HG03442 (cell line): ENCODE data around the gene AAR2.

Experiments
- ATAC-seq: cut with Tn5 transposase; IDR thresholded peaks from one replicate; pipeline ENCODE4 v1.9.1; 2021; ENCODE audit warnings: mild to moderate bottlenecking, moderate library complexity; ENCODE audit not compliant: unreplicated experiment

Gene AAR2

GRCh38 chr20:36259177-36260061 is 23.1 kb downstream of the AAR2 start:
- no peak for ATAC-seq

- no peak for ATAC-seq
Observed at GRCh38 chr20:36260316-36260715, 24.0 kb downstream of the AAR2 start.

GRCh38 chr20:36261389-36262105 is 25.3 kb downstream of the AAR2 start:
- no peak for ATAC-seq

GRCh38 chr20:36262440-36262839 is 26.2 kb downstream of the AAR2 start:
- ATAC-seq = no peak

GRCh38 chr20:36264426-36265246 is 28.4 kb downstream of the AAR2 start:
- no peak for ATAC-seq

- no peak for ATAC-seq
Observed at GRCh38 chr20:36266189-36266588, 29.9 kb downstream of the AAR2 start.

- ATAC-seq = no peak
Observed at GRCh38 chr20:36267605-36268381, 31.5 kb downstream of the AAR2 start.

GRCh38 chr20:36268440-36269342 is 32.4 kb downstream of the AAR2 start:
- ATAC-seq = no peak

GRCh38 chr20:36269507-36269906 is 33.2 kb downstream of the AAR2 start:
- ATAC-seq = no peak

GRCh38 chr20:36270744-36271638 is 34.7 kb downstream of the AAR2 start:
- no peak for ATAC-seq

- ATAC-seq = no peak
Observed at GRCh38 chr20:36271639-36272546, 35.6 kb downstream of the AAR2 start.

GRCh38 chr20:36272547-36273220 is 36.4 kb downstream of the AAR2 start:
- no peak for ATAC-seq

- no peak for ATAC-seq
Observed at GRCh38 chr20:36273414-36274180, 37.3 kb downstream of the AAR2 start.

GRCh38 chr20:36274181-36274841 is 38.0 kb downstream of the AAR2 start:
- ATAC-seq = no peak

GRCh38 chr20:36275011-36275410 is 38.7 kb downstream of the AAR2 start:
- ATAC-seq = no peak
